ENCODE results near the gene HIGD1C. TPM values are rescaled to one million over a fixed set of nuclear protein-coding genes. Genes with fewer than 3 reads are reported as not detected.

HIGD1C gene
- total and polyA plus RNA-seq, 2 of the 8 experiments (the other 6 are each of a cell fraction or from before 2014, with no cell fraction given) = not detected

- no peaks in the 10 kb centered on the region for H3K36me3 ChIP-seq (ENCODE audit: control insufficient read depth in 2 of 4, insufficient read depth in 4 of 4, low read length in 3 of 4)
- H3K4me2 ChIP-seq (ENCODE audit: insufficient read depth in 1 of 2, low read depth in 2 of 2, low read length in 2 of 2) = no peak overlapping the region
- H3K79me2 ChIP-seq (ENCODE audit: control insufficient read depth in 1 of 2, insufficient read depth in 2 of 2, low read length in 2 of 2) = no peaks in the 10 kb centered on the region
- H3K23me2 ChIP-seq (ENCODE audit: low read depth, low read length) = no peaks in the 10 kb centered on the region
- H3K79me1 ChIP-seq (ENCODE audit: low read depth, low read length) = no peaks in the 10 kb centered on the region
- H3K4ac ChIP-seq (replicated peaks; ENCODE audit: insufficient read length, low read depth, low read length) = no peak overlapping the region
- no peak overlapping the region for H2AFZ ChIP-seq (ENCODE audit: low read length)
- WGBS, 2 experiments (ENCODE audit: extremely low coverage in 1 of 2, insufficient coverage in 1 of 2, insufficient read length in 1 of 2, insufficient replicate concordance in 2 of 2, low coverage in 1 of 2, low lambda C conversion rate in 2 of 2, missing lambda C conversion rate in 1 of 2) = 83% methylated on average over 2 of the region's 2 CpGs; no CpG with 5 or more reads in 1 of the 2 experiments
- no peak overlapping the region for H4K5ac ChIP-seq (ENCODE audit: insufficient read length, low read depth, low read length)
- peaks cover 0 to 3% (median 0%) of the 10 kb centered on the region in 4 experiments; a peak in 1 of 7 replicates for H3K4me1 ChIP-seq (replicated peaks in 1 of 4; ENCODE audit: control insufficient read depth in 3 of 4, insufficient read depth in 4 of 4, low read length in 3 of 4)
- H4K20me1 ChIP-seq (replicated peaks in 1 of 2; ENCODE audit: control insufficient read depth in 1 of 2, insufficient read depth in 2 of 2, low read length in 2 of 2) = no peaks in the 10 kb centered on the region
- no peak overlapping the region for H3K9ac ChIP-seq (replicated peaks in 1 of 4; ENCODE audit: extremely low read depth in 1 of 4, low read depth in 3 of 4, low read length in 3 of 4)
- no peak overlapping the region for H3K56ac ChIP-seq (replicated peaks; ENCODE audit: insufficient read length, low read depth, low read length)
- ChIA-PET POLR2A (ENCODE audit: partially characterized antibody) (no interaction called here), CTCF (ENCODE audit: partially characterized antibody) (interaction anchor here (0.6 kb wide), 1 partner anchor 73 kb away, joined by 3 read pairs; no protein-coding TSS in a partner anchor)
- no peak overlapping the region for H2BK12ac ChIP-seq (ENCODE audit: low read depth, low read length)
- no peak overlapping the region for H4K91ac ChIP-seq (replicated peaks; ENCODE audit: insufficient read length, low read length)
- no peaks in the 10 kb centered on the region for H3K9me3 ChIP-seq (ENCODE audit: insufficient read depth in 2 of 2, low read depth in 1 of 2, low read length in 1 of 2)
- no peak overlapping the region for H4K8ac ChIP-seq (ENCODE audit: extremely low read depth, insufficient read depth, low read length)
- H2BK20ac ChIP-seq (ENCODE audit: low read length) = no peak overlapping the region
- H3K14ac ChIP-seq (ENCODE audit: insufficient read length) = no peak overlapping the region
- DNase-seq (ENCODE audit: low read depth in 1 of 2, low spot score in 2 of 2) (no peak), FAIRE-seq (no peak)
- H2BK5ac ChIP-seq (ENCODE audit: low read depth, low read length) = no peak overlapping the region
- no peaks in the 10 kb centered on the region for H3K27me3 ChIP-seq (replicated peaks in 1 of 4; ENCODE audit: control insufficient read depth in 3 of 4, extremely low read depth in 1 of 4, insufficient read depth in 3 of 4, low read length in 3 of 4)
- H3K27ac ChIP-seq (ENCODE audit: low read depth, low read length) = no peak overlapping the region
- H3K23ac ChIP-seq (ENCODE audit: insufficient read length) = no peak overlapping the region
- no peak overlapping the region for H2BK120ac ChIP-seq (replicated peaks; ENCODE audit: low read depth, low read length)
- H2AK5ac ChIP-seq (ENCODE audit: low read depth, low read length) = no peak overlapping the region
- no peak overlapping the region for H3K4me3 ChIP-seq (ENCODE audit: extremely low read depth in 1 of 4, insufficient read depth in 2 of 4, low read depth in 3 of 4, low read length in 4 of 4)
- H3K18ac ChIP-seq (ENCODE audit: extremely low read depth, low read length) = no peak overlapping the region
- H2BK15ac ChIP-seq (ENCODE audit: low read length) = no peak overlapping the region
- TF ChIP-seq SP4 (IDR thresholded peaks at IDR 0.05; ENCODE audit: low read length) (no peak), RAD21 (IDR thresholded peaks at IDR 0.05 in 1 of 2, conservative IDR thresholded peaks at IDR 0.05 in 1 of 2; ENCODE audit: low read depth in 2 of 2, low read length in 2 of 2) (no peak), KDM1A (IDR thresholded peaks at IDR 0.05; ENCODE audit: borderline replicate concordance, low read length) (no peak), MAFK (IDR thresholded peaks at IDR 0.05; ENCODE audit: low read depth, low read length) (no peak), TEAD4 (IDR thresholded peaks at IDR 0.05; ENCODE audit: low read depth, low read length) (no peak), USF2 (IDR thresholded peaks at IDR 0.05; ENCODE audit: low read length) (no peak), CHD1 (IDR thresholded peaks at IDR 0.05; ENCODE audit: low read depth, low read length) (no peak), YY1 (IDR thresholded peaks at IDR 0.05; ENCODE audit: low read depth, low read length) (no peak), RBBP5 (IDR thresholded peaks at IDR 0.05; ENCODE audit: borderline replicate concordance, low read depth, low read length) (no peak), CHD2 (IDR thresholded peaks at IDR 0.05; ENCODE audit: low read length) (no peak), SAP30 (IDR thresholded peaks at IDR 0.05; ENCODE audit: insufficient read depth, insufficient replicate concordance, low read length) (no peak)
Observed at GRCh38 chr12:50951112-50951511, 1.2 kb upstream of the HIGD1C start.

All from H1 (cell line).